Neural progenitor cell (in vitro differentiated cells): Measurements from ENCODE around the gene RBP5. TPM values are rescaled to one million over a fixed set of nuclear protein-coding genes. Genes with fewer than 3 reads are reported as not detected.

ENCODE experiments used
- DNase-seq: peaks from one replicate; pipeline ENCODE4 v3.0.0-alpha.2; 2016; ENCODE audit warnings: low spot score
- H2AFZ ChIP-seq: fragments of 200-600 bp; sonication (generic); replicated peaks from 2 replicates; pipeline ENCODE4 v1.6.1; 2016; ENCODE audit warnings: antibody characterized with exemption
- H3F3A ChIP-seq: fragments of 200-600 bp; sonication (generic); 2 replicates; pipeline ENCODE4 v1.6.1; 2016; ENCODE audit warnings: antibody characterized with exemption, low read depth
- H3K27ac ChIP-seq: fragments of 200-600 bp; sonication (generic); 2 replicates; pipeline ENCODE4 v1.5.1; 2016; ENCODE audit warnings: mild to moderate bottlenecking
- H3K27me3 ChIP-seq: fragments of 200-600 bp; sonication (generic); 2 replicates; pipeline ENCODE4 v1.6.1; 2016; ENCODE audit warnings: mild to moderate bottlenecking, moderate library complexity
- H3K36me3 ChIP-seq: fragments of 200-600 bp; sonication (generic); 2 replicates; pipeline ENCODE4 v1.5.1; 2016
- H3K4me1 ChIP-seq: fragments of 200-600 bp; sonication (generic); 2 replicates; pipeline ENCODE4 v1.6.1; 2016; ENCODE audit warnings: mixed run types
- H3K4me2 ChIP-seq: fragments of 200-600 bp; sonication (generic); 2 replicates; pipeline ENCODE4 v1.6.1; 2016
- H3K4me3 ChIP-seq: fragments of 200-600 bp; sonication (generic); 2 replicates; pipeline ENCODE4 v1.5.1; 2016
- H3K79me2 ChIP-seq: fragments of 200-600 bp; sonication (generic); 2 replicates; pipeline ENCODE4 v1.6.1; 2016; ENCODE audit warnings: low read depth
- H3K9ac ChIP-seq: fragments of 200-600 bp; sonication (generic); 2 replicates; pipeline ENCODE4 v1.6.1; 2016
- H3K9me3 ChIP-seq: fragments of 200-600 bp; sonication (generic); 2 replicates; pipeline ENCODE4 v1.5.1; 2016; ENCODE audit warnings: low read depth
- H4K20me1 ChIP-seq: fragments of 200-600 bp; sonication (generic); 2 replicates; pipeline ENCODE4 v1.6.1; 2016; ENCODE audit warnings: low read depth
- H3K27ac Mint-ChIP-seq: 3 replicates; pipeline ENCODE4 v1.8.0; 2021; ENCODE audit warnings: mixed read lengths
- H3K27me3 Mint-ChIP-seq: 2 replicates; pipeline ENCODE4 v1.8.0; 2022; ENCODE audit warnings: low read depth, mild to moderate bottlenecking, inconsistent platforms, moderate library complexity, mixed read lengths; ENCODE audit not compliant: insufficient read depth
- H3K36me3 Mint-ChIP-seq: 3 replicates; pipeline ENCODE4 v1.8.0; 2021; ENCODE audit warnings: mixed read lengths
- H3K4me1 Mint-ChIP-seq: 3 replicates; pipeline ENCODE4 v1.8.0; 2021; ENCODE audit warnings: mixed read lengths
- H3K4me3 Mint-ChIP-seq: 3 replicates; pipeline ENCODE4 v1.8.0; 2021; ENCODE audit warnings: mild to moderate bottlenecking, moderate library complexity, mixed read lengths
- H3K9me3 Mint-ChIP-seq: 3 replicates; pipeline ENCODE4 v1.8.0; 2020; ENCODE audit warnings: mixed read lengths
- CTCF ChIP-seq: fragments of 200-600 bp; sonication (generic); IDR thresholded peaks from 2 replicates; pipeline ENCODE4 v1.5.1; 2017; ENCODE audit warnings: antibody characterized with exemption, mild to moderate bottlenecking
- EZH2 ChIP-seq: fragments of 200-600 bp; sonication (generic); IDR thresholded peaks from 2 replicates; pipeline ENCODE4 v1.6.1; 2017; ENCODE audit warnings: antibody characterized with exemption, mild to moderate bottlenecking, moderate library complexity
- EZH2phosphoT487 ChIP-seq: fragments of 200-600 bp; sonication (generic); IDR thresholded peaks from 2 replicates; pipeline ENCODE4 v1.6.1; 2017; ENCODE audit warnings: antibody characterized with exemption
- total RNA-seq: library from RNA; depleted of rRNA; stranded (reverse); fragments of >200 nt; gene quantifications from 2 replicates; pipeline ENCODE4 v1.2.3, GENCODE V29; 2015; ENCODE audit warnings: low replicate concordance

RBP5 gene
- total RNA-seq, 1 donor from 2014 or later: not detected

DNA sequence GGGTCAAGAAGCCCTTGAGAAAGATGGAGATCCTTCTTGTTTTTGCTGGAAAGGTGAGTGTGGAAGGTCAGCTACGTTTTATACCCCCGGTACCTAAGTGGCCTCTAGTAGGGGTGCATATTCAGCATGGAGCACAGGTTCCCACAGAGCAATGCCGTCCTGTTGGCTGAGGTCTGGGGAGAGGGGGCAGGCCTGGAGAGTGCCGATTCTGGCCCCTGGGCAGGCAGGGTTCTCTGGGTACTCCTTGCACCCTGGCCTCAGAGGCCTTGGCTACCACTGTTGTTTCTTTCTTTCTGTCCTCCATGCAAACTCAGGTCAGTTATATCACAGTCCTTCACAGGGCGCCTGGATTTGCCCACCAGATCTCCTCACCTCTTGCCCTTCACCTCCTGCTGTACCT is 8.5 kb downstream of the RBP5 start:
- peaks cover 19% of the 10 kb centered on the region for H3K27me3 Mint-ChIP-seq
- no peak overlapping the region for H3K4me3 Mint-ChIP-seq

GRCh38 chr12:7118881-7119280 is 9.8 kb downstream of the RBP5 start:
- no peaks in the 10 kb centered on the region for H3K9me3 Mint-ChIP-seq
- no peak for TF ChIP-seq CTCF
- TF ChIP-seq EZH2phosphoT487: no peak
- TF ChIP-seq EZH2: no peak
- no peak overlapping the region for H3K4me2 ChIP-seq

More for the DNA sequence above, 8.5 kb downstream of the RBP5 start:
- H3K36me3 Mint-ChIP-seq: no peaks in the 10 kb centered on the region
- no peaks in the 10 kb centered on the region for H3K36me3 ChIP-seq
- no peaks in the 10 kb centered on the region for H3K9me3 Mint-ChIP-seq
- H3K4me1 ChIP-seq: no peaks in the 10 kb centered on the region
- H2AFZ ChIP-seq: no peak overlapping the region
- no peak overlapping the region for H3K4me2 ChIP-seq
- TF ChIP-seq CTCF (no peak), EZH2 (no peak), EZH2phosphoT487 (no peak)
- no peaks in the 10 kb centered on the region for H3K27me3 ChIP-seq
- no peaks in the 10 kb centered on the region for H4K20me1 ChIP-seq
- DNase-seq: no peak
- no peaks in the 10 kb centered on the region for H3K79me2 ChIP-seq
- no peaks in the 10 kb centered on the region for H3K9me3 ChIP-seq
- H3K4me1 Mint-ChIP-seq: peaks cover 13% of the 10 kb centered on the region
- no peak overlapping the region for H3K27ac Mint-ChIP-seq
- no peak overlapping the region for H3K4me3 ChIP-seq
- H3K27ac ChIP-seq: no peak overlapping the region
- no peaks in the 10 kb centered on the region for H3F3A ChIP-seq
- no peak overlapping the region for H3K9ac ChIP-seq

DNA sequence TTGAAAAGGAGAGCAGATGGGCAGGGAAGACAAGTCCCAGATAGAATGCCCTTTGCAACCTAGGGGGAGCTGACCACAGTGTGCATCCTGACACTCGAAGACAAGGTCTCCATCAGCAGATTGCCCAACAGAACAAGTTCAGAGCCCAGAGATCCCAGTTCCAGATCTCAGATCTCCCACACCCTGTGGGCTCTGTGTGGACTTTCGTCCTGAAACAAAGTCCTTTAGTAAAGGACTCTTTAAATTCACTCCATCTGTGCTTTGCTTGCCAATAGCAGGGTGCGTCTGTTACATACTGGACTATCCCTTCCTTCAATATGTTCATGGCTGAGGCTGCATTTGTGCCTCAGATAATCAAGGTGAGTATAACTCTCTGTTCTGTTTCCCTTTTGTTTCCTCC is 11.0 kb downstream of the RBP5 start:
- Histone ChIP-seq H3K79me2 (no peaks in the 10 kb centered on the region), H3K4me1 (no peaks in the 10 kb centered on the region), H3K36me3 (no peaks in the 10 kb centered on the region), H4K20me1 (no peaks in the 10 kb centered on the region), H3K4me2 (no peak overlapping the region), H3K27ac (no peak overlapping the region), H3K4me3 (no peak overlapping the region), H3F3A (no peaks in the 10 kb centered on the region), H3K9ac (no peak overlapping the region), H3K9me3 (no peaks in the 10 kb centered on the region), H2AFZ (no peak overlapping the region), H3K27me3 (no peaks in the 10 kb centered on the region)
- DNase-seq: no peak
- no peak overlapping the region for H3K27ac Mint-ChIP-seq
- TF ChIP-seq EZH2phosphoT487: no peak
- TF ChIP-seq CTCF: no peak
- TF ChIP-seq EZH2: no peak
- no peaks in the 10 kb centered on the region for H3K9me3 Mint-ChIP-seq
- peaks cover 16% of the 10 kb centered on the region for H3K27me3 Mint-ChIP-seq
- H3K36me3 Mint-ChIP-seq: no peaks in the 10 kb centered on the region
- H3K4me1 Mint-ChIP-seq: no peaks in the 10 kb centered on the region
- no peak overlapping the region for H3K4me3 Mint-ChIP-seq

More at GRCh38 chr12:7118881-7119280, 9.8 kb downstream of the RBP5 start:
- Histone ChIP-seq H3K4me3 (no peak overlapping the region), H3K27me3 (no peaks in the 10 kb centered on the region), H3F3A (no peaks in the 10 kb centered on the region), H2AFZ (no peak overlapping the region), H3K27ac (no peak overlapping the region), H3K36me3 (no peaks in the 10 kb centered on the region), H3K79me2 (no peaks in the 10 kb centered on the region), H3K9me3 (no peaks in the 10 kb centered on the region), H3K9ac (no peak overlapping the region), H3K4me1 (no peaks in the 10 kb centered on the region), H4K20me1 (no peaks in the 10 kb centered on the region)
- H3K4me3 Mint-ChIP-seq: no peak overlapping the region
- peaks cover 16% of the 10 kb centered on the region for H3K27me3 Mint-ChIP-seq
- H3K36me3 Mint-ChIP-seq: no peaks in the 10 kb centered on the region
- no peak overlapping the region for H3K27ac Mint-ChIP-seq
- H3K4me1 Mint-ChIP-seq: peaks cover 8% of the 10 kb centered on the region
- no peak for DNase-seq
